HEK293 (cell line): ENCODE results near the gene DDX50.

Source experiments
- CTCF ChIA-PET: fragments of 350-600 bp; formaldehyde crosslinking; extraction: SDS; loops from one replicate; lab custom pipeline; 2021; ENCODE audit warnings: antibody characterized with exemption; lab: Yijun Ruan, JAX
- POLR2A ChIA-PET: fragments of 300-600 bp; formaldehyde crosslinking; extraction: SDS; loops from one replicate; lab custom pipeline; 2020; ENCODE audit warnings: antibody characterized with exemption, inconsistent platforms; lab: Yijun Ruan, JAX
- H3K27ac ChIP-seq: fragments of 200-500 bp; sonication (Bioruptor generic); 2 replicates; pipeline ENCODE4 v1.5.1; 2014; ENCODE audit warnings: low read depth, low read length, control low read depth, inconsistent platforms; ENCODE audit errors: extremely low read depth
- H3K36me3 ChIP-seq, 2 experiments: fragments of 200-500 bp in 1 of 2; sonication (Bioruptor generic) in 1 of 2; 1 replicate in 1 of 2; 2 replicates in 1 of 2; pipeline ENCODE4 v1.5.1; 2014 to 2017; ENCODE audit warnings: inconsistent platforms in 2 of 2, low read length in 2 of 2; ENCODE audit not compliant: control insufficient read depth in 2 of 2, insufficient read depth in 1 of 2
- H3K4me1 ChIP-seq: fragments of 200-500 bp; sonication (Bioruptor generic); 2 replicates; pipeline ENCODE4 v1.5.1; 2014; ENCODE audit warnings: mild to moderate bottlenecking, low read length, inconsistent platforms; ENCODE audit not compliant: control insufficient read depth, insufficient read depth
- H3K4me3 ChIP-seq: 2 replicates; pipeline ENCODE4 v1.5.1; 2011; ENCODE audit warnings: low read depth, mild to moderate bottlenecking, control low read depth, low read length, moderate library complexity
- H3K9me3 ChIP-seq: fragments of 200-500 bp; sonication (Bioruptor generic); 2 replicates; pipeline ENCODE4 v1.5.1; 2014; ENCODE audit warnings: low read depth, low read length, inconsistent platforms; ENCODE audit not compliant: control insufficient read depth, insufficient read depth
- ATF2 ChIP-seq: fragments of 450-650 bp; formaldehyde crosslinking; IDR thresholded peaks from 2 replicates; pipeline ENCODE4 v1.5.1; 2016; ENCODE audit warnings: missing biosample characterization, missing genetic modification characterization, low read depth
- ELK4 ChIP-seq: IDR thresholded peaks from 2 replicates; pipeline ENCODE4 v1.6.1; 2011; ENCODE audit warnings: mild to moderate bottlenecking, low read depth, low read length, borderline replicate concordance
- IKZF3 ChIP-seq: fragments of 450-650 bp; IDR thresholded peaks from 2 replicates; pipeline ENCODE4 v1.5.0; 2018; ENCODE audit warnings: missing biosample characterization, mild to moderate bottlenecking, missing genetic modification characterization, moderate library complexity
- KLF7 ChIP-seq: fragments of 450-650 bp; formaldehyde crosslinking; IDR thresholded peaks from 2 replicates; pipeline ENCODE4 v1.5.1; 2016; ENCODE audit warnings: missing biosample characterization, missing genetic modification characterization, borderline replicate concordance
- TSHZ1 ChIP-seq: fragments of 450-650 bp; formaldehyde crosslinking; IDR thresholded peaks from 2 replicates; pipeline ENCODE4 v1.5.1; 2016; ENCODE audit warnings: missing biosample characterization, missing genetic modification characterization, borderline replicate concordance
- ZNF112 ChIP-seq: fragments of 450-650 bp; formaldehyde crosslinking; IDR thresholded peaks from 2 replicates; pipeline ENCODE4 v1.5.0; 2017; ENCODE audit warnings: missing biosample characterization, missing genetic modification characterization
- ZNF114 ChIP-seq: fragments of 450-650 bp; formaldehyde crosslinking; IDR thresholded peaks from 2 replicates; pipeline ENCODE4 v1.5.0; 2017; ENCODE audit warnings: missing biosample characterization, missing genetic modification characterization
- ZNF146 ChIP-seq: fragments of 450-650 bp; formaldehyde crosslinking; IDR thresholded peaks from 2 replicates; pipeline ENCODE4 v1.5.1; 2016; ENCODE audit warnings: missing biosample characterization, missing genetic modification characterization
- ZNF16 ChIP-seq: fragments of 450-650 bp; formaldehyde crosslinking; IDR thresholded peaks from 2 replicates; pipeline ENCODE4 v1.5.1; 2016; ENCODE audit warnings: low read depth, missing biosample characterization, missing genetic modification characterization
- ZNF23 ChIP-seq: fragments of 450-650 bp; formaldehyde crosslinking; IDR thresholded peaks from 2 replicates; pipeline ENCODE4 v1.5.1; 2016; ENCODE audit warnings: missing biosample characterization, missing genetic modification characterization, borderline replicate concordance
- ZNF335 ChIP-seq: fragments of 450-650 bp; formaldehyde crosslinking; conservative IDR thresholded peaks from 2 replicates; pipeline ENCODE4 v1.5.1; 2016; ENCODE audit warnings: missing biosample characterization, missing genetic modification characterization
- ZNF366 ChIP-seq: fragments of 450-650 bp; formaldehyde crosslinking; conservative IDR thresholded peaks from 2 replicates; pipeline ENCODE4 v1.5.1; 2016; ENCODE audit warnings: missing biosample characterization, missing genetic modification characterization
- ZNF623 ChIP-seq: fragments of 450-650 bp; formaldehyde crosslinking; IDR thresholded peaks from 2 replicates; pipeline ENCODE4 v1.5.1; 2016; ENCODE audit warnings: missing biosample characterization, missing genetic modification characterization
- ZNF654 ChIP-seq: fragments of 450-650 bp; formaldehyde crosslinking; IDR thresholded peaks from 2 replicates; pipeline ENCODE4 v1.5.1; 2016; ENCODE audit warnings: low read depth, missing biosample characterization, missing genetic modification characterization
- ZNF660 ChIP-seq: fragments of 450-650 bp; IDR thresholded peaks from 2 replicates; pipeline ENCODE4 v1.5.1; 2018; ENCODE audit warnings: missing biosample characterization, mild to moderate bottlenecking, missing genetic modification characterization
- ZNF747 ChIP-seq: fragments of 450-650 bp; formaldehyde crosslinking; IDR thresholded peaks from 2 replicates; pipeline ENCODE4 v1.5.1; 2016; ENCODE audit warnings: missing biosample characterization, missing genetic modification characterization
- ZNF791 ChIP-seq: fragments of 450-650 bp; formaldehyde crosslinking; IDR thresholded peaks from 2 replicates; pipeline ENCODE4 v1.5.1; 2016; ENCODE audit warnings: missing biosample characterization, missing genetic modification characterization
- ZSCAN23 ChIP-seq: fragments of 450-650 bp; formaldehyde crosslinking; IDR thresholded peaks from 2 replicates; pipeline ENCODE4 v1.5.1; 2016; ENCODE audit warnings: missing biosample characterization, missing genetic modification characterization
- ZSCAN30 ChIP-seq: fragments of 450-650 bp; IDR thresholded peaks from 2 replicates; pipeline ENCODE4 v1.5.1; 2018; ENCODE audit warnings: missing biosample characterization, mild to moderate bottlenecking, missing genetic modification characterization, moderate library complexity
- TF ChIP-seq, protein P1 (sequence below): fragments of 450-650 bp; formaldehyde crosslinking; IDR thresholded peaks from 2 replicates; pipeline ENCODE4 v1.5.1; 2016; ENCODE audit warnings: missing biosample characterization, missing genetic modification characterization
- TF ChIP-seq, protein P2 (sequence below): fragments of 450-650 bp; formaldehyde crosslinking; IDR thresholded peaks from 2 replicates; pipeline ENCODE4 v1.5.1; 2016; ENCODE audit warnings: missing biosample characterization, missing genetic modification characterization
- TF ChIP-seq, protein P3 (sequence below): fragments of 450-650 bp; formaldehyde crosslinking; IDR thresholded peaks from 2 replicates; pipeline ENCODE4 v1.5.1; 2016; ENCODE audit warnings: missing biosample characterization, missing genetic modification characterization

DDX50 gene

DNA sequence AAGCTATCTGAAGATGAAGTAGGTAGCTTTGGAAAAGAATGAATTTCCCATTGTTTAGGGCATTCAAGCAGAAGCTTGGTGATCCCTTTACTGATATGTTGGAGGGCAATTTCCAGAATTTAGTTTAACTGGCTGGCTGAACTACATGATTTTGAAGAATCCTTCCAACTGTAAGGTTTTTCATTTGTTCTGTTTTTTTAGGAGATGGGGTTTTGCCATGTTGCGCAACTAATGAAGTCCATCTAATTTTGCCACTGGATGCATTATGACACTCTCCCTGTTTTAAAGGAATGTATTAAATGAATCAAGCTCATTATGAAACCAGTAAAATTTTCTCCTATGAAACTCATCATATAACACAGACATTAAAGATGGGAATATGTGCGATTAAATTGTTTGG lies 6.1 kb upstream of the DDX50 start (continued):
- TF ChIP-seq KLF7 (tag by site-specific recombination) (no peak), ELK4 (no peak), ZNF23 (tag by site-specific recombination) (no peak)

- ChIA-PET POLR2A (interaction anchor here (0.6 kb wide), 1 partner anchor 71 kb away, joined by 3 read pairs; no protein-coding TSS in a partner anchor), CTCF (interaction anchor here (0.6 to 1.8 kb wide), 30 partner anchors 9 to 1032 kb away, joined by 3 to 16 read pairs (median 3); no protein-coding TSS in a partner anchor)
- no peak overlapping the region for H3K27ac ChIP-seq
- TF ChIP-seq IKZF3 (tag by site-specific recombination) (peak; percentile 67), ZNF114 (no peak), ZNF366 (tag by site-specific recombination) (peak; percentile 49; the same call in 1 of the 2 replicates), ZNF654 (peak; percentile 98), ZSCAN30 (tag by site-specific recombination) (0 out of 2 replicates have a peak, but pooled peaks have one; percentile 50), ZNF335 (tag by site-specific recombination) (peak; percentile 60), ZNF660 (0 out of 2 replicates have a peak, but pooled peaks have one; percentile 61), ZNF747 (tag by site-specific recombination) (no peak)
- TF ChIP-seq, protein P1, sequence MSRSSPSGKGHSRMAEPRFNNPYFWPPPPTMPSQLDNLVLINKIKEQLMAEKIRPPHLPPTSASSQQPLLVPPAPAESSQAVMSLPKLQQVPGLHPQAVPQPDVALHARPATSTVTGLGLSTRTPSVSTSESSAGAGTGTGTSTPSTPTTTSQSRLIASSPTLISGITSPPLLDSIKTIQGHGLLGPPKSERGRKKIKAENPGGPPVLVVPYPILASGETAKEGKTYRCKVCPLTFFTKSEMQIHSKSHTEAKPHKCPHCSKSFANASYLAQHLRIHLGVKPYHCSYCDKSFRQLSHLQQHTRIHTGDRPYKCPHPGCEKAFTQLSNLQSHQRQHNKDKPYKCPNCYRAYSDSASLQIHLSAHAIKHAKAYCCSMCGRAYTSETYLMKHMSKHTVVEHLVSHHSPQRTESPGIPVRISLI: peak; percentile 54
- TF ChIP-seq, protein P2, sequence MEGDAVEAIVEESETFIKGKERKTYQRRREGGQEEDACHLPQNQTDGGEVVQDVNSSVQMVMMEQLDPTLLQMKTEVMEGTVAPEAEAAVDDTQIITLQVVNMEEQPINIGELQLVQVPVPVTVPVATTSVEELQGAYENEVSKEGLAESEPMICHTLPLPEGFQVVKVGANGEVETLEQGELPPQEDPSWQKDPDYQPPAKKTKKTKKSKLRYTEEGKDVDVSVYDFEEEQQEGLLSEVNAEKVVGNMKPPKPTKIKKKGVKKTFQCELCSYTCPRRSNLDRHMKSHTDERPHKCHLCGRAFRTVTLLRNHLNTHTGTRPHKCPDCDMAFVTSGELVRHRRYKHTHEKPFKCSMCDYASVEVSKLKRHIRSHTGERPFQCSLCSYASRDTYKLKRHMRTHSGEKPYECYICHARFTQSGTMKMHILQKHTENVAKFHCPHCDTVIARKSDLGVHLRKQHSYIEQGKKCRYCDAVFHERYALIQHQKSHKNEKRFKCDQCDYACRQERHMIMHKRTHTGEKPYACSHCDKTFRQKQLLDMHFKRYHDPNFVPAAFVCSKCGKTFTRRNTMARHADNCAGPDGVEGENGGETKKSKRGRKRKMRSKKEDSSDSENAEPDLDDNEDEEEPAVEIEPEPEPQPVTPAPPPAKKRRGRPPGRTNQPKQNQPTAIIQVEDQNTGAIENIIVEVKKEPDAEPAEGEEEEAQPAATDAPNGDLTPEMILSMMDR (tag by site-specific recombination): peak; percentile 34; the same call in 1 of the 2 replicates
- no peaks in the 10 kb centered on the region for H3K36me3 ChIP-seq
- H3K4me1 ChIP-seq: 0 out of 2 replicates have a peak, but pooled peaks cover 3% of the 10 kb centered on the region
- H3K9me3 ChIP-seq: no peaks in the 10 kb centered on the region
- H3K4me3 ChIP-seq: no peak overlapping the region
Measured at GRCh38 chr10:68897336-68897741, 3.8 kb upstream of the DDX50 start.

- H3K27ac ChIP-seq: no peak overlapping the region
- POLR2A ChIA-PET: no interaction called here
- H3K9me3 ChIP-seq: no peaks in the 10 kb centered on the region
- H3K36me3 ChIP-seq: peaks cover 0 to 3% of the 10 kb centered on the region in 2 experiments; a peak in 1 of 3 replicates
- H3K4me3 ChIP-seq: no peak overlapping the region
- 0 out of 2 replicates have a peak, but pooled peaks cover 3% of the 10 kb centered on the region for H3K4me1 ChIP-seq
- CTCF ChIA-PET: interaction anchor here (0.6 to 1.5 kb wide), 5 partner anchors 103 to 321 kb away, joined by 3 read pairs; no protein-coding TSS in a partner anchor
- TF ChIP-seq ZNF366 (tag by site-specific recombination) (no peak), TSHZ1 (tag by site-specific recombination) (no peak), ZNF146 (tag by site-specific recombination) (no peak), ZNF623 (tag by site-specific recombination) (no peak), ZNF791 (no peak), ZNF112 (tag by site-specific recombination) (no peak), ATF2 (tag by site-specific recombination) (no peak), ZSCAN23 (tag by site-specific recombination) (no peak), ZNF16 (tag by site-specific recombination) (no peak)
- TF ChIP-seq, protein P3, sequence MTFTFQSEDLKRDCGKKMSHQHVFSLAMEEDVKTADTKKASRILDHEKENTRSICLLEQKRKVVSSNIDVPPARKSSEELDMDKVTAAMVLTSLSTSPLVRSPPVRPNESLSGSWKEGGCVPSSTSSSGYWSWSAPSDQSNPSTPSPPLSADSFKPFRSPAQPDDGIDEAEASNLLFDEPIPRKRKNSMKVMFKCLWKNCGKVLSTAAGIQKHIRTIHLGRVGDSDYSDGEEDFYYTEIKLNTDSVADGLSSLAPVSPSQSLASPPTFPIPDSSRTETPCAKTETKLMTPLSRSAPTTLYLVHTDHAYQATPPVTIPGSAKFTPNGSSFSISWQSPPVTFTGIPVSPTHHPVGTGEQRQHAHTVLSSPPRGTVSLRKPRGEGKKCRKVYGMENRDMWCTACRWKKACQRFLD (tag by site-specific recombination): no peak
Measured at GRCh38 chr10:68899186-68899745, 1.8 kb upstream of the DDX50 start.
